GM12872 (cell line): Measurements from ENCODE around the gene ARSG.

Experiments
- CTCF ChIP-seq: IDR thresholded peaks from 3 replicates; pipeline ENCODE4 v1.5.1; 2011; ENCODE audit warnings: low read depth, mild to moderate bottlenecking, low read length, moderate library complexity; ENCODE audit not compliant: insufficient read depth

Gene ARSG

GRCh38 chr17:68346448-68346847, 55.2 kb downstream of the ARSG start:
- no peak for TF ChIP-seq CTCF

GRCh38 chr17:68347380-68347779, 56.1 kb downstream of the ARSG start:
- no peak for TF ChIP-seq CTCF

- no peak for TF ChIP-seq CTCF
These were observed 57.9 kb downstream of the ARSG start for GRCh38 chr17:68349157-68349556.

GRCh38 chr17:68351395-68351794, 60.1 kb downstream of the ARSG start:
- TF ChIP-seq CTCF = no peak

- TF ChIP-seq CTCF = no peak
These were observed 60.7 kb downstream of the ARSG start for GRCh38 chr17:68352041-68352440.

- no peak for TF ChIP-seq CTCF
These were observed 61.8 kb downstream of the ARSG start for GRCh38 chr17:68353111-68353521.

GRCh38 chr17:68356520-68356919, 65.2 kb downstream of the ARSG start:
- no peak for TF ChIP-seq CTCF
